Activated CD4-positive, CD25-positive, alpha-beta regulatory T cell treated with anti-CD3 and anti-CD28 coated beads, Interleukin-2, amount 50 U/mL, for 16 hours (primary cell): ENCODE data around the gene CEP72.
"Not testable (repeated sequence)": the region's sequence is repeated elsewhere in the genome, so short reads cannot be mapped to it uniquely, and the experiment has no call there.

ENCODE experiments used
- DNase-seq: peaks from one replicate; pipeline ENCODE4 v3.0.0-alpha.2; 2020; ENCODE audit warnings: low read depth, low spot score

CEP72 gene

DNA sequence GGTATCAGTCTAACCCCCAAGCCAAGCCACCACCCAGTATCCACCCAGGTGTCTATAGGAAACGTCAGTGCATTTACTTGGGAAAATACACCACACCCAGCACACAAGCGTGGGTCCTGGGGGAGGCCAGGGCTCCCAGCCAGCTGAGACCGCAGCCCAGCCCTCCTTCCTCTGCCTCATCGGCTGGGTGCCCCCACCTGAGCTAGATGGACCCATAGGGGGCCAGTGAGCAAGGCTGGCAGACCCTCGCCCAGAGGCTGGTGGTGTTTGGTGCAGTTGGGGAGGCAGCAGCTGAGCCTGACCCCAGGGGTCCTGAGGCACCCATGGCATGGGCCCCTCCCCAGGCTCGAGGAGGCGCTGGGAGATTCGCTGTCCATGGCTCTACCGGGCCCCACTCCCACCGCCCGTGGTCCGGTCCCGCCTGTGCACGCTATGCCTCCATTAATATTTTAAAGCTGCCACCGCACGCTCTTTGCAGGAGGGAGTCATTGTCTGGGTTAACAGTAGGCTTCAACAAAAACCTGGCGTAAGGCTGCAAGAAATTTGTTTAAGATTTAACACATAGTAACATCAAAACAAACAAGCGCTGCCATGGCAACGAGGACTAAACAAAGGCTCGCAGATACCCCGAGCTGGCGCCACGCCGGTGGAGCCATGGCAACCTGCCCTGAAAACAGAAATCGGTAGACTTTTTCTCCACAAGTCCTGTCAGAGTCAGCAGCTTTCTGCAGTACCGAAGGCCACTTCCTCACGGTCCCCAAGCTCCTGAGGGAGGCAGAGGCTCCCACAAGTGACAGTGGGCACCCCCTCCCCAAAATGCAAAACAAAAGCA is 60.4 kb downstream of the CEP72 start:
- DNase-seq, result peak; percentile 52

DNA sequence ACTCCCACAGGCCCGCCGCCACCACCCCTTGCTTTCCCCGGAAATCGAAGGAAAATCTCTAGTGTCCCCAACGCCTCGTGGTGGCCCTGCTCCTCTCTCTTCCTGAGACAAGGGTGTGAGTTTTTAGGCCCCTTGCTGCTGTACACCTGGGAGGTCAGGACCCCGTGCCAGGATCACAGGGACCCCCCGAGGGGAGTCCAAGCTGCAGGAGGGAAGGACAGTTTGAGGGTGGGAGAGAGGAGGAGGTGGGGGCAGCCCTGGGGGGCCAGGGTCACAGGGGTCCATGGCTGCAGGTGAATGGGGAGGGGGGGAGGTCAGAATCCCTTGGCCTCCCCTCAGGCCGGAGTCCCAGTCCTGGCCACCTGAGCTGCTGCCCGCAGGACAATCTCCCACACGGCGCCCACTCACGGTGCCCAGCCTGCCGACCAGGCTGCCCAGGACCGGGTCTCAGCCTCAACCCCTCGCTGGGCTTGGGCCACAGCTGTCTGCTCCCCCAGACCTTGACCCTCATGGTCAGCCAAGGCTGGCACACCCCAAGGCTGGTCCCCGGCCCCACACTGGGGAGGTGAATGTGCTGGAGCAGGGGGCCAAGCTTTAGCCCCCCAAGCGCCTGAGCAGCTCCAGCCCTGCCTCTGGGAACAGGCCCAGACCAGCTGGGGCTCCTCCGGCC is 61.2 kb downstream of the CEP72 start:
- DNase-seq, result no peak

GRCh38 chr5:673831-674629 is 61.9 kb downstream of the CEP72 start:
- DNase-seq, result no peak

DNA sequence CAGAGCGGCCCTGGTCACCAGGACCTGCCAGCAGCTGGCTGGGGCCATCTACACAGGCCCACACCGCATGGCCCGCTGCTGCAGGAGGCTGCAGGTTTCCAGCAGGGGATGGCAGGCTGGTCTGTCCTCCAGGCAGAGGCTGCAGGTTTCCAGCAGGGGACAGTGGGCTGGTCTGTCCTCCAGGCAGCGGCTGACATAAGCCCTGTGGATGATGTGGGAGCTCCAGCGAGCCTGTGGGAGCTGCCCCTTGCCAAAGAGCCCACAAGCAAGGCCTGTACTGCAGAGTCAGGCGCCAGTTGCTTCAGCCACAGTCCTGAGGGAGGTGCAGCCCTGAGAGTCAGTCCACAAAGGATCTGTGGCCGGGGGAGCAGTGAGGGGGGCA is 62.5 kb downstream of the CEP72 start:
- DNase-seq, result no peak

DNA sequence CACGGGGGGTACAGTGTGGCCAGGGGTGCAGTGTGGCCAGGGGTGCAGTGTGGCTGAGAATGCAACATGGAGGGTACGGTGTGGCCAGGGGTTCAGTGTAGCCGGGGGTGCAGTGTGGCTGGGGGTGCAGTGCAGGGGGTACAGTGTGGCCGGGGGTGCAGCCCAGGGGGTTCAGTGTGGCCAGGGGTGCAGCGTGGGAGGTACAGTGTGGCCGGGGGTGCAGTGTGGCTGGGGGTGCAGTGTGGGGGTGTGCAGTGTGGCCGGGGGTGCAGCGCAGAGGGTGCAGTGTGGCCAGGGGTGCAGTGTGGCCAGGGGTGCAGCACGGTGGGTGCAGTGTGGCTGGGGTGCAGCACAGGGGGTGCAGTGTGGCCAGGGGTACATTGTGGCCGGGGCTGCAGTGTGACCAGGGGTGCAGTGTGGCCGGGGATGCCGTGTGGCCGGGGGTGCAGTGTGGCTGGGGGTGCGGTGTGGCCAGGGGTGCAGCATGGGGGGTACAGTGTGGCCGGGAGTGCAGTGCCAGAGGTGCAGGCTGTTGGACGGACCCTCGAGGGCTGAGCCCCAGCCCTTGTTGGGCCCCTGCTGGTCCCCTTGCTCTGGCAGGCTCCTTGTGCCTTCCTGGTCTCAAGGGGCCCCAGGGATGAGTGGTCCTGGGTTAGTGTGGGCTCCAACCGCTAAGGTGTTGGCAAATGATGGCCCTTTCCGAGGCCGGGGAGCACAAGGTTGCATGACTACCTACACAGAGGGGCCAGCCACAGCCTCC is 63.2 kb downstream of the CEP72 start:
- DNase-seq, result no peak

GRCh38 chr5:675871-676698 is 63.9 kb downstream of the CEP72 start:
- DNase-seq, result no peak

DNA sequence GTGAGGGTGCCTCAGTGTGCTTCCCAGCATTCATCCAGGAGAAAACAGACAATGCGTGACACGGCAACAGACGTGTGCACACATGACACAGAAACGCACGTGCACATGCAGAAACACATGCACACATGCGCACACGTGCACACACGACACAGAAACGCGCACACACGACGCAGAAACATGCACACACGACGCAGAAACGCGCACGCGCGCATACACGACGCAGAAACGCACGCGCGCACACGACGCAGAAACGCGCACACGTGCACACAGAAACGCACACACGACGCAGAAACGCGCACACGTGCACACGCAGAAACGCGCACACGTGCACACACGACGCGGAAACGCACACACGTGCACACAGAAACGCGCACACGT is 64.5 kb downstream of the CEP72 start:
- no peak for DNase-seq

- DNase-seq, result no peak
These were observed 65.3 kb downstream of the CEP72 start for GRCh38 chr5:677131-678101.

- not testable (repeated sequence) for DNase-seq
These were observed 66.4 kb downstream of the CEP72 start for GRCh38 chr5:678521-678920.

GRCh38 chr5:679166-679895 is 67.2 kb downstream of the CEP72 start:
- not testable (repeated sequence) for DNase-seq

DNA sequence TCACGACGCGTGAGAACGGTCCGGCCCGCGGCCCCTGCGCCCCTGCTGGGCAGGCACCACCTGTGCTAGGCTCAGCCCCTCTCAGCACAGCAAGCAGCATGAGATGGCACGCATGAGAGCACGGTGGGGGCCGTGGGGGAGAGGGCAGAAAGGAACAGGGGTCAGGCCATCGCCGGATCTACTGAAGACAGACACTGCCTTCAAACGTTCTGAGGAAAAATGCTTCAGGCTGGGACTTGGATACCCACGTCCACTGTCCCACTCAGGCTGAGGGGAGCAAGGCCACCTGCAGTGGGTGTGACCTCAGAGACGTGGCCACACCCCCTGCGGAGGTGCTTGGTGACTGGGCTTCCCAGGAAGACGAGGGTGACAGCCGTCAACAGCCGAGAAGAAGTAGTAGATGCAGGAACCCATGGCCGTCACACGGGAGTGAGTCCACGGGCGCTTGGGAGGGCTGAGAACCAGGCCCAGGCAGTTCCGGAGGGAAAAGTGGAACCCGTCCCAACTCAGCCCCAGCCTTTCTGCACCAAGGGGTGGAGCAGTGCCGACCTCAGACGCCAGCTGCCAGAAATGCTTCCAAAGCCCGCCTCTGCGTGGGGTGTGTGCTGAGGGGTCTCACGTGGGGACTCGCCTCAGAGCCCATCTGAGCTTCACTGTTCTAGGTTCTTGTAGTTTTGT is 68.1 kb downstream of the CEP72 start:
- DNase-seq, result not testable (repeated sequence)

GRCh38 chr5:680836-681235 is 68.7 kb downstream of the CEP72 start:
- DNase-seq, result not testable (repeated sequence)

- not testable (repeated sequence) for DNase-seq
These were observed 69.4 kb downstream of the CEP72 start for GRCh38 chr5:681317-682191.

DNA sequence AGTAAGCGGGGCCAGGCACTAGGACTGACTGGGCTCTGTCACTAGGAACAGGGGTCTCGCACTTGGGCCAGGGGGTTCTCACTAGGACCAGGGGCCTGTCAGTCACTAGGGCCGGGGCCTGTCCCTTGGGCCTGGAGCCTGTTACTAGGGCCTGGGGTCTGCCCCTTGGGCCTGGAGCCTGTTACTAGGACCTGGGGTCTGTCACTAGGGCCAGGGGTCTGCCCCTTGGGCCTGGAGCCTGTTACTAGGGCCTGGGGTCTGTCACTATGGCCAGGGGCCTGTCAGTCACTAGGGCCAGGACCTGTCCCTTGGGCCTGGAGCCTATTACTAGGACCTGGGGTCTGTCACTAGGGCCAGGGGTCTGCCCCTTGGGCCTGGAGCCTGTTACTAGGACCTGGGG is 70.1 kb downstream of the CEP72 start:
- DNase-seq, result not testable (repeated sequence)

DNA sequence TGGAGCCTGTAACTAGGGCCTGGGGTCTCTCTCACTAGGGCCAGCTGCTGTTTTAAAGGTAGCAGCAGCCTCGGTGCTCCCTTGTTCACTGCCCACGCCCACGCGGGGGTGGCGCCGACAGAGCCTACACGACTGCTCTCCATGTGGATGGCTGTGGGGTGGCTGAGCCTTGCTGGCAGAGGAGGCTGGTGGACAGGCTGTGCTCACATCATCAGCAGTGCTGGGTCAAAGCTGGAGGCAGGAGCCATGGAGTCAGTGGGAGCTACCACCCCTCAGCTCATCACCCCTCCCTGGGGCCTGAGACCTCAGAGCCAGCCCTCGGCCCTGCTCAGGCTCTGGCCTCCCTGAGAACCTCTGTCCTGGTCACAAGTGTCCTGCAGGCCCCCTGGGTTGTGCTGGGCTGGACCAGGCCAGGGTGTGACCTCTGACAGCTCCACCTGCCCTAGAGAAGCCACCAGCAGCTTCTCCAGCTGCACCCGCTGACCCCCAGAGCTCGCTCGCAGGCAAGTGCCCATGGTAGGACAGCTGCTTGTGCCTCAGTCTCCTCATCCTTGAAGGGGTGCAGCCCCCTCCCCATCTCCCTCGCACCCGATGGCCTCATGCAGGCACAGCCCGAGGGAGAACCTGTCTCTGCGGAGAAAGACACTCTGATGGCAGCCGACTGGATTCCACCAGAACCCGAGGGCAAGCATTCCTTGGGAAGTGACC is 70.7 kb downstream of the CEP72 start:
- DNase-seq, result not testable (repeated sequence)
